ENCODE measurements around the gene UHRF1. TPM values are rescaled to one million over a fixed set of nuclear protein-coding genes. Genes with fewer than 3 reads are reported as not detected.

The UHRF1 gene
- total and polyA plus RNA-seq, 3 donors from 2014 or later = 9.3 to 11.7 (median 10.0) TPM

DNA sequence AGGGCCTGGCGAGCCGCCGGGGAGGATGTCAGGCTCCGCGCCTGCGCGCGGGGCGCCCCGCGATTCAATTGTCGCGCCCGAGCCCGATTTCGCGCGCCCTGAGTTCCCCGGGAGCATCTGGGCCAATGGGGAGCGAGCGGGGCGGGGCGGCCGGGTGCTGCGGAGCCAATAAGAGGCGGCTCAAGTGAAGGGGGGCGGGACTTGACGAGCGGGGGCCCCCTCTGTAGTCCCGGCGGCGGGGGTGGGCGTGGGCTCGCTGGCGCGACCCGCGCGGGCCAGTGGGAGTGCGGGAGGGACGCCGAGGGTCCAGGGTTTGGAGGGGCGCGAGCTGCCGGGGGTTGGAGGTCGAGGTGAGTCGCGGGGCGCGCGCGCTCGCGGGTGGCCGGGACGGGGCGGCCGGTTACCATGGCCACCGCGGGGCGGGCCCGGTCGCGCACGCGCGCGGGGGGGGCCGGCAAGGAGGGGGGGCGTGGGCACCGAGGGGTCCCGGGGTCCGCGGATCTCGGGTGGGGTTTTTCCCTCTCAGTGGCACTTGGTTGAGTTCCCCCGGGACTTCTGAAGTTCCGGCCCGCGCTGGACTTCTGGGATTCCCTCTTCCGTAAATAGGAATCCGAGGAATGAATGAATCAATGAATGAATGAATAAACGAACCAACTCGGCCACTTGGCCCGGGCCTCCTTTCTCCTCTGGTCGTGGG is 744 bp downstream of the UHRF1 start:
- peak overlapping the region; percentile 69 to 71 for H3K4me3 ChIP-seq
- no peaks in the 10 kb centered on the region for H3K9me3 ChIP-seq
- H3K27me3 ChIP-seq = no peaks in the 10 kb centered on the region
- no peaks in the 10 kb centered on the region for H3K36me3 ChIP-seq (ENCODE audit: low read depth, missing control alignments)
- peak; percentile 97 for DNase-seq
- no peak overlapping the region for H3K27ac ChIP-seq
- no peak for TF ChIP-seq POLR2A (IDR thresholded peaks at IDR 0.05)
- TF ChIP-seq, protein P1, sequence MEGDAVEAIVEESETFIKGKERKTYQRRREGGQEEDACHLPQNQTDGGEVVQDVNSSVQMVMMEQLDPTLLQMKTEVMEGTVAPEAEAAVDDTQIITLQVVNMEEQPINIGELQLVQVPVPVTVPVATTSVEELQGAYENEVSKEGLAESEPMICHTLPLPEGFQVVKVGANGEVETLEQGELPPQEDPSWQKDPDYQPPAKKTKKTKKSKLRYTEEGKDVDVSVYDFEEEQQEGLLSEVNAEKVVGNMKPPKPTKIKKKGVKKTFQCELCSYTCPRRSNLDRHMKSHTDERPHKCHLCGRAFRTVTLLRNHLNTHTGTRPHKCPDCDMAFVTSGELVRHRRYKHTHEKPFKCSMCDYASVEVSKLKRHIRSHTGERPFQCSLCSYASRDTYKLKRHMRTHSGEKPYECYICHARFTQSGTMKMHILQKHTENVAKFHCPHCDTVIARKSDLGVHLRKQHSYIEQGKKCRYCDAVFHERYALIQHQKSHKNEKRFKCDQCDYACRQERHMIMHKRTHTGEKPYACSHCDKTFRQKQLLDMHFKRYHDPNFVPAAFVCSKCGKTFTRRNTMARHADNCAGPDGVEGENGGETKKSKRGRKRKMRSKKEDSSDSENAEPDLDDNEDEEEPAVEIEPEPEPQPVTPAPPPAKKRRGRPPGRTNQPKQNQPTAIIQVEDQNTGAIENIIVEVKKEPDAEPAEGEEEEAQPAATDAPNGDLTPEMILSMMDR (IDR thresholded peaks at IDR 0.05) = no peak
- intact Hi-C loops (cut with DNase I; ENCODE audit: low total_unique reads) = no loop called here
- 1 to 2% methylated on average over 34 to 36 of the region's 85 CpGs for WGBS, 2 donors
- H3K4me1 ChIP-seq = peaks cover 13% of the 10 kb centered on the region

DNA sequence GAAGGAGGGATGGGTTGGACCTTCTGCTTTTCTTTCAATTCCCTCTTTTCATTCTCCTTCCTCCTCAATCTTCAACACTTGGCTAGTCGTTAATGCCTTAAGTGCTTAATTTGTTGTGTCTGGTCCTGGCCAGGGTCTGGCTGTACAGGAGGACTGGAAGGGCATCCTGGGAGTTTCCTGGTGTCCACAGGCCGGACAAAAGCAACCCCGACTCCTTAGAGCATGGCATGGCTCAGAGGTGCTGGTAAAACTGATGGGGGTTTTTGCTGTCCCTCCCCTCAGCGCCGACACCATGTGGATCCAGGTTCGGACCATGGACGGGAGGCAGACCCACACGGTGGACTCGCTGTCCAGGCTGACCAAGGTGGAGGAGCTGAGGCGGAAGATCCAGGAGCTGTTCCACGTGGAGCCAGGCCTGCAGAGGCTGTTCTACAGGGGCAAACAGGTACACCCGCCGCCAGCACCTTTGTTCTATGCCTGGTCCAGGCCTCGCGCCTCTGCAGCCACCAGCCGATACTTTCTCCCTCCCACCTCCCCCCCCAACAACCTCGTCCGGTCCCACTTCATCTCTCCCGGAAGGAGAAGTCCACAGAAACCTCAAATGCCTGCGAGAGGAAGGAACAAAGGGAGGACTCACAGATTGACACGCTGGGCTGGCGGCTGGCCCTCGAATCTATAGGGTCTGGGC is 1.4 kb downstream of the UHRF1 start:
- no peak for DNase-seq
- 16 to 23% methylated on average over 22 to 23 of the region's 23 CpGs for WGBS, 2 donors
- TF ChIP-seq POLR2A (IDR thresholded peaks at IDR 0.05) = no peak
- TF ChIP-seq, protein P1 (IDR thresholded peaks at IDR 0.05) = no peak
- no peaks in the 10 kb centered on the region for H3K36me3 ChIP-seq (ENCODE audit: low read depth, missing control alignments)
- peak overlapping the region; percentile 69 to 71 for H3K4me3 ChIP-seq
- no peaks in the 10 kb centered on the region for H3K27me3 ChIP-seq
- no peak overlapping the region for H3K27ac ChIP-seq
- no peaks in the 10 kb centered on the region for H3K9me3 ChIP-seq
- peaks cover 13% of the 10 kb centered on the region for H3K4me1 ChIP-seq
- intact Hi-C loops (cut with DNase I; ENCODE audit: low total_unique reads) = no loop called here

DNA sequence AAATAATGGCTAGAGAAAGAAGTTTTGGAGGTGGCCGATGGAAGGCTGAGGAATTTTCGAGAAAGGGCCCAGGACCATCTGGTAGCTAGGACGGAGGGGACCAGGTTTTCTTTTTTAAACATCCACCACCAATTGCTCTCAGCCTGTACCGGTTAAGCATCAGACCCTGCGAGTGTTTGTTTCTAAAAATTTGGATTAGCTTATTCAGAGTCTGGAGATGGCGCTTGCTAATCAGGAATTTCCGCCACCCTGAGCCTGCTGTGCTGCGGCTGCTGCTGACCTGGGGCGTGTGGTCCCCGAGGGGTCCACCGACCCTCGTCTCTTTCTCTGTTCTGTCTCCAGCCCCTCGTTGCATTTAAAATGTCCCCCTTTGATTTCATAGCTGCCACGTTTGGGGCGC is 2.0 kb downstream of the UHRF1 start:
- TF ChIP-seq POLR2A (IDR thresholded peaks at IDR 0.05) = no peak
- TF ChIP-seq, protein P1 (IDR thresholded peaks at IDR 0.05) = no peak
- intact Hi-C loops (cut with DNase I; ENCODE audit: low total_unique reads) = no loop called here
- H3K4me3 ChIP-seq = no peak overlapping the region
- no peaks in the 10 kb centered on the region for H3K27me3 ChIP-seq
- H3K9me3 ChIP-seq = no peaks in the 10 kb centered on the region
- H3K4me1 ChIP-seq = peaks cover 13% of the 10 kb centered on the region
- H3K27ac ChIP-seq = no peak overlapping the region
- no peak for DNase-seq
- 43 to 45% methylated on average over 15 of the region's 15 CpGs for WGBS, 2 donors
- no peaks in the 10 kb centered on the region for H3K36me3 ChIP-seq (ENCODE audit: low read depth, missing control alignments)

DNA sequence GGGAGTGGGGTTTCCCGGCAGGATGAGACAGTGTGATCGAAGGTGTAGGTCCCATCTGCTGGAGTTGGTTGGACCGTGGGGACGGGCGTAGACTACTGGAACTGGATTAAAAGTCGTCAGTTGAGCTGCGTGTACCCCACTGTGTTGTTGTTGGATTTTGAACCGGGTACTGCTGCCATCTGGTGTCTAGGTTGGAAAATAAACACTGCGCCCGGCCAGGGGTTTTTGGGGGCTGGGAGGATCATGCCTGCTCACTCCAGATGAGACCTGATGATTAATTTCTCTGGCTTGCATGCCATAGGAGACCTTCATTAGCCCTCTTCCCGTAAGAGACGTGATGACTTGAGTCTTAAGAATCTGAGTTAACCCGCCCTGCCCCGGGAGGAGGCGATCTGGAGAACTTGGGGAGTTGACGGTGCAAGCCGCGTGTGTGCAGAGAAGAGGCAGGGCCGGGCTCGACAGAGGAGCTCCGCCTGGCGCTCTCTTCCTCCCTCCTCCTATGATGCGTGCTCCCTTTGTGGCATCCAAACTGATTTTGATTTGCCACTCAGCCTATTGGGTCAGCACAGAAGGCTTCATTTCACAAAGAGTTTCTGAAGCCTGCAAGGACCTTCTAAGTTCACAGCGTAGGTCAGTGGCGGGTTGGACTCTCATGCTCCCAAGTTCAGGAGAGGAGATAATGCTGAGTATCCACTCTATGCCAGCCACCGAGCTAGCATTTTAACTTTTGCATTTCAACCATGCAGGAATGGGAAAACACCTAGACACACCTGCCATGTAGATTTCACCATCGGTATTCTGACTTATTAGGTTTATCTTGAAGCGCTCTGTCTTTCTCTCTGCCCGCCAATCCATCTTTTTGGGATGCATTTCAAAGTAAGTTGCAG is 2.7 kb downstream of the UHRF1 start:
- peaks cover 13% of the 10 kb centered on the region for H3K4me1 ChIP-seq
- H3K27me3 ChIP-seq = no peaks in the 10 kb centered on the region
- DNase-seq = peak; percentile 63
- no peak overlapping the region for H3K27ac ChIP-seq
- TF ChIP-seq, protein P1 (IDR thresholded peaks at IDR 0.05) = peak; percentile 33 to 67 (median 60)
- TF ChIP-seq POLR2A (IDR thresholded peaks at IDR 0.05) = no peak
- no peaks in the 10 kb centered on the region for H3K9me3 ChIP-seq
- 41 to 49% methylated on average over 28 to 29 of the region's 29 CpGs for WGBS, 2 donors
- H3K36me3 ChIP-seq (ENCODE audit: low read depth, missing control alignments) = no peaks in the 10 kb centered on the region
- no peak overlapping the region for H3K4me3 ChIP-seq
- intact Hi-C loops (cut with DNase I; ENCODE audit: low total_unique reads) = no loop called here
